Sigmoid colon (tissue), 7 donors: Measurements from ENCODE around the gene TPP2. TPM values are rescaled to one million over a fixed set of nuclear protein-coding genes. Genes with fewer than 3 reads are reported as not detected.
A peak's percentile ranks its signal among the peaks of the same experiment; 100 is the strongest.

Experiments
- DNase-seq: peaks from one replicate; pipeline ENCODE4 v3.0.0-alpha.2; 2019
- H3K27ac ChIP-seq, 4 donors: fragments of 200-600 bp; sonication (generic); one replicate each; pipeline ENCODE4 v1.5.1; 2016 to 2019; ENCODE audit warnings: mild to moderate bottlenecking in 1 of 4
- H3K27me3 ChIP-seq, 3 donors: fragments of 200-600 bp; sonication (generic); one replicate each; pipeline ENCODE4 v1.5.1; 2019; ENCODE audit warnings: mild to moderate bottlenecking in 1 of 3
- H3K36me3 ChIP-seq, 4 donors: fragments of 200-600 bp; sonication (generic); one replicate each; pipeline ENCODE4 v1.5.1; 2016 to 2019
- H3K4me1 ChIP-seq, 4 donors: fragments of 200-600 bp; sonication (generic); one replicate each; pipeline ENCODE4 v1.5.1; 2017 to 2019
- H3K4me3 ChIP-seq, 4 donors: fragments of 200-600 bp; sonication (generic); one replicate each; pipeline ENCODE4 v1.5.1; 2017 to 2019; ENCODE audit warnings: mild to moderate bottlenecking in 2 of 4, moderate library complexity in 1 of 4
- H3K9me3 ChIP-seq, 4 donors: fragments of 200-600 bp in 3 of 4; sonication (generic) in 3 of 4; one replicate each; pipeline versions ENCODE4 v1.5.1 to v1.6.1; 2013 to 2019
- CTCF ChIP-seq, 4 experiments: fragments of 450-650 bp in 3 of 4; fragments of 200-600 bp in 1 of 4; IDR thresholded peaks; one replicate each; pipeline ENCODE4 v1.5.1; 2016 to 2019; ENCODE audit warnings: antibody characterized with exemption in 4 of 4, mild to moderate bottlenecking in 3 of 4, moderate library complexity in 2 of 4
- EP300 ChIP-seq, 4 donors: sonication (generic); formaldehyde crosslinking; IDR thresholded peaks; one replicate each; pipeline ENCODE4 v1.6.1; 2017; ENCODE audit warnings: antibody characterized with exemption in 4 of 4
- POLR2A ChIP-seq, 2 donors: fragments of 450-650 bp; IDR thresholded peaks; one replicate each; pipeline ENCODE4 v1.6.1; 2016; ENCODE audit warnings: antibody characterized with exemption in 2 of 2, mild to moderate bottlenecking in 2 of 2, moderate library complexity in 2 of 2
- POLR2AphosphoS5 ChIP-seq, 4 donors: sonication (generic); formaldehyde crosslinking; IDR thresholded peaks; one replicate each; pipeline ENCODE4 v1.6.1; 2017; ENCODE audit warnings: antibody characterized with exemption in 4 of 4
- WGBS, 2 donors: extraction: QIAGEN DNeasy Blood & Tissue Kit; methylation state at CpG; one replicate each; pipeline ENCODE4 v1.1.7; 2013; 5-methylcytosine and 5-hydroxymethylcytosine counted together
- intact Hi-C: fragments of 100-400 bp; cut with DNase I; formaldehyde crosslinking; loops from one replicate; pipeline ENCODE4 v1.15.1; 2023
- polyA plus RNA-seq, 3 donors: library from polyadenylated mRNA; stranded (reverse); fragments of 200-250 nt; gene quantifications; one replicate each; pipeline ENCODE4 v1.2.3, GENCODE V29; 2013
- total RNA-seq, 4 donors: library from RNA; depleted of rRNA; stranded (reverse); fragments of >200 nt; gene quantifications; one replicate each; pipeline ENCODE4 v1.1.0, GENCODE V29; 2016
- donor health status: healthy with polysubstance abuse.
- donor health status: Bipolar disorder and iron deficiency.
- donor health status: healthy.

TPP2 gene
- total and polyA plus RNA-seq, 7 donors = 11.4 to 54.2 (median 33.0) TPM

DNA sequence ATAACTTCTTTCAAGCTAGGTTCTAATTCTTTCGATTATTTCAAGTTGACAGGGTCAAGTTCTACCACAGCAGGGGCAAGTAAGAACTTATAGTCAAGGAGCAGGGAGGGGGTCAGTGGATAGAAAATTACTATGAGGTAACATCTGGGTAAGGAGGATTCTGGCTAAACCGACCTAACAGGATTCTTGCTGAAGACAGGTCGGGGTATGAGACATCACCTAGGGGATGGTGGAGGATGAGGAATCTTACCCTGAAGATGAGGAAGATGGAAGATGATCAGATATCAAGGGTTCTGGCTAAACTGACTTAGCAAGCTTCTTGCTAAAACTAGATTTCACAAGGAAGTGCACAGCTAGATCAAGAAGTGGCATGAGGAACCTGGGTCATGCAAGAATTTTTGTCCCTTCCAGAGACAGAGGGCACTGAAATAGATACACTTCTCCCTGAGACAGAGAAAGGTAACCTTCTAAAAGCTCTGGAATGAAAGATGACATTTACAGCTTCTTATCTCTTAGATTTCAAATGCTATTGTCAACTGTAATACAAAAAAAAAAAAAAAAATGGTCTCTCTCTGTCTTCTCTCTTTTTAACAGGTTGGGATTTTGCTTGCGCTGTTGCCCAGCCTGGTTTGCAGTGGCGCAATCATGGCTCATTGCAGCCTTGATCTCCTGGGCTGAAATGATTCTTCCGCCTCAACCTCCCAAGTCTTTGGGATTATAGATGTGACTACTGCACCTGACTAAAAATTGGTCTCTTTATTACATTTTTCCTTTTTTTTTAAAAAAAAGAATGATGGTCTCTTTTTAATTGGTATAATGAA lies 107.7 kb downstream of the TPP2 start:
- no peak overlapping the region for H3K4me3 ChIP-seq
- DNase-seq = no peak
- H3K36me3 ChIP-seq = no peaks in the 10 kb centered on the region
- intact Hi-C loops = no loop called here
- no peak for TF ChIP-seq EP300 (IDR thresholded peaks at IDR 0.05)
- TF ChIP-seq CTCF (IDR thresholded peaks at IDR 0.05) = no peak
- TF ChIP-seq POLR2A (IDR thresholded peaks at IDR 0.05) = no peak
- TF ChIP-seq POLR2AphosphoS5 (IDR thresholded peaks at IDR 0.05) = no peak
- H3K27me3 ChIP-seq = no peaks in the 10 kb centered on the region
- peaks cover 0 to 3% (median 0%) of the 10 kb centered on the region in 4 donors for H3K9me3 ChIP-seq
- peaks cover 0 to 17% (median 7%) of the 10 kb centered on the region in 4 donors for H3K4me1 ChIP-seq
- H3K27ac ChIP-seq = no peak overlapping the region
- 79 to 86% methylated on average over 6 of the region's 6 CpGs for WGBS, 2 donors

- Histone ChIP-seq H3K4me3 (no peak overlapping the region), H3K9me3 (peaks cover 0 to 3% (median 0%) of the 10 kb centered on the region in 4 donors), H3K27me3 (no peaks in the 10 kb centered on the region), H3K36me3 (no peaks in the 10 kb centered on the region), H3K4me1 (peaks cover 0 to 3% (median 0%) of the 10 kb centered on the region in 4 donors), H3K27ac (peak overlapping the region in 1 of 4 donors; percentile 15)
- TF ChIP-seq POLR2A (IDR thresholded peaks at IDR 0.05) (no peak), CTCF (IDR thresholded peaks at IDR 0.05) (no peak), POLR2AphosphoS5 (IDR thresholded peaks at IDR 0.05) (no peak), EP300 (IDR thresholded peaks at IDR 0.05) (no peak)
- intact Hi-C loops = no loop called here
- DNase-seq = no peak
- WGBS, 2 donors = 9 to 44% methylated on average over 4 of the region's 4 CpGs
Observed at GRCh38 chr13:102707467-102707866, 110.7 kb downstream of the TPP2 start.

GRCh38 chr13:102708211-102708610 lies 111.4 kb downstream of the TPP2 start:
- Histone ChIP-seq H3K36me3 (no peaks in the 10 kb centered on the region), H3K9me3 (peaks cover 0 to 3% (median 0%) of the 10 kb centered on the region in 4 donors), H3K27me3 (no peaks in the 10 kb centered on the region), H3K4me1 (peaks cover 0 to 3% (median 0%) of the 10 kb centered on the region in 4 donors), H3K27ac (peak overlapping the region in 1 of 4 donors; percentile 15), H3K4me3 (no peak overlapping the region)
- 38 to 77% methylated on average over 2 of the region's 2 CpGs for WGBS, 2 donors
- no peak for DNase-seq
- TF ChIP-seq POLR2A (IDR thresholded peaks at IDR 0.05) (no peak), EP300 (IDR thresholded peaks at IDR 0.05) (no peak), POLR2AphosphoS5 (IDR thresholded peaks at IDR 0.05) (no peak), CTCF (IDR thresholded peaks at IDR 0.05) (no peak)
- intact Hi-C loops = no loop called here

GRCh38 chr13:102708991-102709390 lies 112.2 kb downstream of the TPP2 start:
- Histone ChIP-seq H3K27ac (no peak overlapping the region), H3K4me1 (peaks cover 0 to 3% (median 0%) of the 10 kb centered on the region in 4 donors), H3K27me3 (no peaks in the 10 kb centered on the region), H3K9me3 (peaks cover 0 to 3% (median 0%) of the 10 kb centered on the region in 4 donors), H3K4me3 (no peak overlapping the region), H3K36me3 (no peaks in the 10 kb centered on the region)
- no peak for DNase-seq
- WGBS, 2 donors = 84 to 87% methylated on average over 2 of the region's 2 CpGs
- TF ChIP-seq POLR2A (IDR thresholded peaks at IDR 0.05) (no peak), CTCF (IDR thresholded peaks at IDR 0.05) (no peak), EP300 (IDR thresholded peaks at IDR 0.05) (no peak), POLR2AphosphoS5 (IDR thresholded peaks at IDR 0.05) (no peak)
- intact Hi-C loops = no loop called here
